ENCODE measurements around the gene TMEM44. TPM values are rescaled to one million over a fixed set of nuclear protein-coding genes. Genes with fewer than 3 reads are reported as not detected.

Gene TMEM44
- total and polyA plus RNA-seq, 2 of the 4 experiments (the other 2 are of a cell fraction) = 9.7 to 24.2 TPM

DNA sequence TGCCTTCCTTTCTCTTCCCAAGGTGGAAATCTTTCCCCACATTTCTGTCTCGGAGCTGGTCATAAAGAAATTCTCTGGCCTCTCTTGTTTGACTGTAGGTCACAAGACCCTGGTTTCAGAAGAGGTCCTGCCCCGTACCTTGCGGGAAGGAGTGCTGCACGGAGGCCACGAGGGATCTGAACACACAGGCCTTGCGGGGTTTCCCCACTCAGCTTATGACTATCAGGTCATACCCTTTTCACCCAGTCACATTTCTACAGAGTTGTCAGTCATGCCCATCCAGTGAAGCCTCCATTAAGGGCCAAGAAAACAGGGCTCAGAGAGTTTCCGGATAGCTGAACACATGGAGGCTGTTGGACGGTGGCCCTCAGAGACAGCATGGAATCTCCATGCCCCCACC, 91.7 kb downstream of the TMEM44 start:
- 98% methylated on average over 8 of the region's 8 CpGs; no CpG with 5 or more reads in 1 of the 2 experiments for WGBS, 2 experiments (ENCODE audit: extremely low coverage in 2 of 2, insufficient read length in 1 of 2)
- no peak overlapping the region for H2BK5ac ChIP-seq (ENCODE audit: low read depth, low read length, poor library complexity, severe bottlenecking)
- dilution Hi-C loops (cut with HindIII; ENCODE audit: low sequenced_read_pairs, unreplicated experiment) = no loop called here
- H2BK15ac ChIP-seq (ENCODE audit: low read depth, low read length) = no peak overlapping the region; the same call in 2 of the 3 replicates
- POLR2A ChIA-PET (ENCODE audit: unreplicated experiment) = no interaction called here
- no peak overlapping the region for H3K9ac ChIP-seq (ENCODE audit: low read depth, low read length)
- no peak overlapping the region for H3K56ac ChIP-seq (ENCODE audit: extremely low read depth, insufficient read depth, low read length)
- H3K4me2 ChIP-seq (ENCODE audit: low read depth, low read length) = no peak overlapping the region
- H3K4me1 ChIP-seq (ENCODE audit: control insufficient read depth, insufficient read depth, low read length) = peaks cover 11% of the 10 kb centered on the region
- H3K23ac ChIP-seq (ENCODE audit: low read depth, low read length) = no peak overlapping the region
- peaks cover 15% of the 10 kb centered on the region; the same call in 1 of the 2 replicates for H3K9me1 ChIP-seq (ENCODE audit: insufficient read depth, low read length)
- no peaks in the 10 kb centered on the region for H4K20me1 ChIP-seq (ENCODE audit: insufficient read depth, low read length)
- no peak overlapping the region for H3K18ac ChIP-seq (ENCODE audit: low read depth, low read length)
- CTCF ChIA-PET = interaction anchor here (0.6 kb wide), 1 partner anchor 8 kb away, joined by 5 read pairs; no protein-coding TSS in a partner anchor
- H3K4me3 ChIP-seq (ENCODE audit: insufficient read depth, low read depth, low read length) = no peak overlapping the region
- H4K5ac ChIP-seq (ENCODE audit: low read depth, low read length) = no peak overlapping the region
- in situ Hi-C loops (cut with MboI; ENCODE audit: low sequenced_read_pairs) = no loop called here
- H3K4ac ChIP-seq (ENCODE audit: low read depth, low read length) = no peak overlapping the region
- H2AK9ac ChIP-seq (replicated peaks; ENCODE audit: low read depth, low read length, poor library complexity) = no peak overlapping the region
- DNase-seq = no peak
- peak overlapping the region; percentile 58; the same call in 1 of the 2 replicates for H2AK5ac ChIP-seq (ENCODE audit: low read depth, low read length)
- no peaks in the 10 kb centered on the region for H3K36me3 ChIP-seq (ENCODE audit: control insufficient read depth, insufficient read depth, low read length)
- no peak overlapping the region for H2BK120ac ChIP-seq (ENCODE audit: low read depth, low read length)
- no TSS peak for BruUV-seq (replicated peaks)
- H3K14ac ChIP-seq (replicated peaks; ENCODE audit: low read depth, low read length) = no peak overlapping the region
- no peaks in the 10 kb centered on the region for H3K27me3 ChIP-seq (ENCODE audit: control insufficient read depth, insufficient read depth, low read length)
- H2BK20ac ChIP-seq (ENCODE audit: low read depth, low read length) = no peak overlapping the region
- no peak for ATAC-seq (ENCODE audit: low read depth)
- TF ChIP-seq, protein P1, sequence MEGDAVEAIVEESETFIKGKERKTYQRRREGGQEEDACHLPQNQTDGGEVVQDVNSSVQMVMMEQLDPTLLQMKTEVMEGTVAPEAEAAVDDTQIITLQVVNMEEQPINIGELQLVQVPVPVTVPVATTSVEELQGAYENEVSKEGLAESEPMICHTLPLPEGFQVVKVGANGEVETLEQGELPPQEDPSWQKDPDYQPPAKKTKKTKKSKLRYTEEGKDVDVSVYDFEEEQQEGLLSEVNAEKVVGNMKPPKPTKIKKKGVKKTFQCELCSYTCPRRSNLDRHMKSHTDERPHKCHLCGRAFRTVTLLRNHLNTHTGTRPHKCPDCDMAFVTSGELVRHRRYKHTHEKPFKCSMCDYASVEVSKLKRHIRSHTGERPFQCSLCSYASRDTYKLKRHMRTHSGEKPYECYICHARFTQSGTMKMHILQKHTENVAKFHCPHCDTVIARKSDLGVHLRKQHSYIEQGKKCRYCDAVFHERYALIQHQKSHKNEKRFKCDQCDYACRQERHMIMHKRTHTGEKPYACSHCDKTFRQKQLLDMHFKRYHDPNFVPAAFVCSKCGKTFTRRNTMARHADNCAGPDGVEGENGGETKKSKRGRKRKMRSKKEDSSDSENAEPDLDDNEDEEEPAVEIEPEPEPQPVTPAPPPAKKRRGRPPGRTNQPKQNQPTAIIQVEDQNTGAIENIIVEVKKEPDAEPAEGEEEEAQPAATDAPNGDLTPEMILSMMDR (conservative IDR thresholded peaks at IDR 0.05; ENCODE audit: low read depth, low read length) = no peak
- TF ChIP-seq NFE2L2 (IDR thresholded peaks at IDR 0.05; ENCODE audit: low read depth, low read length) (no peak), CHD1 (IDR thresholded peaks at IDR 0.05; ENCODE audit: low read depth, low read length) (no peak), MXI1 (IDR thresholded peaks at IDR 0.05; ENCODE audit: borderline replicate concordance, low read depth, low read length) (no peak), FOS (IDR thresholded peaks at IDR 0.05; ENCODE audit: low read depth, low read length) (no peak), USF2 (IDR thresholded peaks at IDR 0.05; ENCODE audit: low read depth, low read length) (no peak), MAZ (IDR thresholded peaks at IDR 0.05; ENCODE audit: borderline replicate concordance, low read depth, low read length) (no peak), RFX5 (IDR thresholded peaks at IDR 0.05; ENCODE audit: low read depth, low read length) (no peak), SMC3 (IDR thresholded peaks at IDR 0.05; ENCODE audit: low read depth, low read length) (no peak), MAFK (IDR thresholded peaks at IDR 0.05; ENCODE audit: low read depth, low read length) (no peak), CEBPB (IDR thresholded peaks at IDR 0.05; ENCODE audit: low read depth, low read length) (no peak)
- TF ChIP-seq, protein P2, sequence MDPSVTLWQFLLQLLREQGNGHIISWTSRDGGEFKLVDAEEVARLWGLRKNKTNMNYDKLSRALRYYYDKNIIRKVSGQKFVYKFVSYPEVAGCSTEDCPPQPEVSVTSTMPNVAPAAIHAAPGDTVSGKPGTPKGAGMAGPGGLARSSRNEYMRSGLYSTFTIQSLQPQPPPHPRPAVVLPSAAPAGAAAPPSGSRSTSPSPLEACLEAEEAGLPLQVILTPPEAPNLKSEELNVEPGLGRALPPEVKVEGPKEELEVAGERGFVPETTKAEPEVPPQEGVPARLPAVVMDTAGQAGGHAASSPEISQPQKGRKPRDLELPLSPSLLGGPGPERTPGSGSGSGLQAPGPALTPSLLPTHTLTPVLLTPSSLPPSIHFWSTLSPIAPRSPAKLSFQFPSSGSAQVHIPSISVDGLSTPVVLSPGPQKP (IDR thresholded peaks at IDR 0.05; ENCODE audit: borderline replicate concordance, low read depth, low read length) = no peak
- H4K8ac ChIP-seq (ENCODE audit: low read depth in 2 of 2, low read length in 2 of 2) = no peak overlapping the region
- H3K27ac ChIP-seq (ENCODE audit: insufficient read depth, low read length) = no peak overlapping the region
- H2AFZ ChIP-seq (replicated peaks; ENCODE audit: low read length, poor library complexity) = no peak overlapping the region
- no peaks in the 10 kb centered on the region for H3K79me1 ChIP-seq (ENCODE audit: low read depth in 1 of 2, low read length in 2 of 2)
- H3K9me3 ChIP-seq (ENCODE audit: control insufficient read depth, insufficient read depth, low read length) = no peaks in the 10 kb centered on the region
- peak overlapping the region; percentile 14; the same call in 1 of the 2 replicates for H4K91ac ChIP-seq (ENCODE audit: insufficient read depth, low read depth, low read length)
- intact Hi-C loops (cut with micrococcal nuclease) = no loop called here
